CD4-positive, alpha-beta T cell treated with Interleukin-17A for 1 hour (primary cell): ENCODE measurements around the gene CCDC33.

Experiments used
- DNase-seq: peaks from one replicate; pipeline ENCODE4 v3.0.0-alpha.2; 2020

CCDC33 gene

DNA sequence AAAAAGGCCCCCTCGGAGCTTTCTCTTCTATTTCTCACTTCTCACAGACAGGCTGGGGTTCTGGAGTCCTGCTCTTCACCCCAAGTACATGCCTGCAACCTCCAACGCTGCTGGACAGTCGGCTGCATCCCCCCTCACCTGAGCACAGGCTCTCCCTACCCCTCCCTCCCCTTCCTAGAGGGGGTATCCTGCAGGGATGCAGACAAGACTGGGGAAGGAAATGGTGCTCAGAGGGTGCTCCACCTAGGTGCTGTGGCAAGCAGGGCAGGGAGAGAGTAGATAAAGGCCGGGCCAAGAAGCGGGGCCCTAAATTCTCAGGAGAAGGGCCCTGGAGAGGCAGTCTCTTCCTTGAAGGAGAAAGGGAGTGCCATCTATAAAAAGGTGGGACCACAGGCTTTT, 26.6 kb upstream of the CCDC33 start:
- no peak for DNase-seq

DNA sequence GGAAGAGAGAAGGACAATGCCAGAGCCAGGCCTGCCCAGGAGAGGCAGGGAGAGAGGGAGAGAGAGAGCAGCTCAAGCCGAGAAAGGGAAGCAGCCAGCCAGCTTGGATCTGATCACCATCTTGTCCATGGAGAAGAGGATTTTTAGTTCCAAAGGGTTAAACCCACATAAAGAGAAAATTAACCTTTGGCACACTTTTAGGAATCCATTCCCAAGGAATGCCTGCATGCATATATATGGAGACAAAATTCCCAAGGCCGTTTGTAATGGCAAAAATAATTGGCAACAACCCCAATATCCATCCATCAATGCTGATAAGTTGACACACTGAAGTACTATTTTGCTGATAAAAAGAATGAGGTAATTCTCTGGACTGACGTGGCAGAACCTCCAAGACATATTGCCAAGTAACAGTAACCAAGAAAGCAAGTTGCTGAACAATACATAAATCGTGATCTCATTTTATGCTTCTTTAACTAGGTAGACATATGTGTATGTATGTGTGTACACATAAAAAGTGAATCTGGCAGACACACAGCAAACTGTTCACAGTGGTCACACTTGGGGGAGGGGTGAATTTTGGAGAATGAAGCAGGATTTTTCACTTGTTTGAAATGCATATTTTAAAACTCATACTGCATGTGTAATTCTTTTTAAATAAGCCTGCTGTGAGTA, 26.0 kb upstream of the CCDC33 start:
- no peak for DNase-seq

DNA sequence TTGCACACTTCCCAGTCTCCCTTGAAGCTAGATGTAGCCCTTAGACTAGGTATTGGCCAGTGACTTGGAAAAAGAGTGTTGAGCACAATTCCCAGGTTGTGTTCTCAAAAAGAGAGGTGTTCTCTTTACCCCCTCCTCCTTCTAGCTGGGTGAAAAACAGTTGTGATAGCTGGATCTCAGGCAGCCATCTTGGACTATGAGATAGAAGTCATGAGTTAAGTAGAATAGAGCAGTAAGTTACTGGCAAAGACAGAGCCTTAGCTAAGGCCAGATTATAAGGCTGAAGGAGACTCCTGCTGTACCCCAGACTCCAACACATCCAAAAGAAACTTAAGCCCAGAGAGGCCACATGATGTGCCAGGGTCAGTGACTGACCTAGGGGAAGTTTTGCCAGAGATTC, 25.4 kb upstream of the CCDC33 start:
- no peak for DNase-seq

DNA sequence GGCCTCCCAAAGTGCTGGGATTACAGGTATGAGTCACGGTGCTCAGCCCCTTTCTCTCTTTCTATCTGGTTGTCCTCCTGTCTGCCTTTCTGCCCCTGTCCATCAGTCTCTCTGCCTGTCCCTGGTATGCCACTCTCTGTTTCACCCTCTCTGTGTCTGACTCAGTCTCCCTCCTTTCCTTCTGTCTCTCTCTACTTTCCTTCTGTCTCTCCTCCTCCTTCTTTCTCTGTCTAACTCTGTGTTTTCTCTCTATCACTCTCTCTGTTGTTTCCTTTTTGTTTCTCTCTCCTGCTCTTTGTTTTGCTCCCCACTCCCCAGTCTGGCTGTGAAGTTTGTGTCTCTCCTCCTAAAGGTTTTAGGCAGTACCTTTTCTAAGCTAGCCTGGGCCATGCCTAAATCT, 24.5 kb upstream of the CCDC33 start:
- no peak for DNase-seq

DNA sequence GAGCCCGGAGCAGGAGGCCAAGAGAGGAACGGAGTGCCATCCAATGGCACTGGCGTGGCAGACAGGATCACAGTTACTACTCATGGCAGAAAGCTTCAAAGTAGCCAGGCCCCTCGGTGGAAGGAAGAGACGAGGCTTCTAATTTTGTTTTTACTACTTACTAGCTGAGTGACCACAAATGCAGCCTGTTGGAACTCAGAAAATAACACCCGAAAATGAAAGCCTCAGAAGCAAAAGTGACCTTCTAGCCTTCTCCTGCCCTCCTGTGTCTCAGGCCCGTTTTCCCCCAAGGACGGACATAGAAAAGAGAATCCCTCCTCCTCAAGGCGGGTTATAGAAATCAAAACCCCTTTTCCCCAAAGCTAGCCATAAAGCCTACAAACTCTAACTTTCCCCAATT, 23.6 kb upstream of the CCDC33 start:
- DNase-seq = no peak

DNA sequence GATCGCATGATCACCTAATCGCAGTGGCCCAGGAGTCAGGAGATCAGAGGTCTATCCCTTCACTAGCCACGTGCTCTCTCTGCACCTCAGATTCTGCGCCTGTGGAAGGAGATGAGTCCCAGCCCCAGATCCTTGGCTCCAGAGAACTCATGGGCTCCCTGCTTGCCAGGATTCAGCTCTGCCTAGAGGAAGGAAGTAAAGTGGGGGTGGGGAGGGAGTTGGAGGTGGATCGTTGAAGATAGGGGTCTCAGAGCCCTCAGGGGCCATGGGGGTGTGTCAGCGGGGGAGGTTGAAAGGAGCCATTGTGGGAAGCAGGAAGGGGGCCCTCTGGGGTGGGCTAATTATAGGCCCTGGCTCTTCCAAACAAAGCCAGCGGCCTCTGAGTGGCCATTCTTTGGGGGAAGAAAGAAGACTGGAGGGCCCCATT, 22.3 kb upstream of the CCDC33 start:
- DNase-seq = no peak

DNA sequence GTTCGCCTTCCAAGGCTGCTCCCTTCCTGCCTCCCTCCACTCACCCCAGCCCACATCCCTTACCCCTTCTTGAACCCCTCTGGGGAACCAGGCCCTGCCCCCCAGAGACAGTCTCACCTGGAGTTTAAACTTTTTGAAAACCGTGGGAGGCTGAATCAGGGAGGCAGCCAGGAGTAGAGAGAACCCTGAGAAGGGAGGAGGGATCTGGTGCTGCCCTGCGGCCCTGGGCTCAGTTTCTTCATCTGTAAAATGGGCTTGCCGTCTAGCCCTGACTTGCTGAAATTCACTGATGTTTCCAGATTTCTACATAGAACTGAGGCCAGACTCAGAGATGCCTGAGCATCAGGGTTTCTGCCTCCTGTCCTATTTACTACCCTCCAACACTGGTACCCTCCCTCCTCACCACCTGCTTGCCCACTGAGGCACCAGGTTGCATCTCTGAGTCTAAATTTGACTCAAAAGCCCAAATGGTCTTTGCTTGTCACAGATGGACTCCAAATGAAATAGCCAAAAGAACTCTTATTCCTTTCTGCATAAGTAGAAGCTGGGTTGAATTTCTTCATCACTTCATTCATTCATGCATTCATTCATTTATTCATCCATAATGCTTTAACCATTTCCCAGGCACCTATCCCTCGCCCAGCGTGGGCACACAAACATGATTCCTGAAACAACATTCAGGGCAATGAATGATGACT, 21.7 kb upstream of the CCDC33 start:
- no peak for DNase-seq

DNA sequence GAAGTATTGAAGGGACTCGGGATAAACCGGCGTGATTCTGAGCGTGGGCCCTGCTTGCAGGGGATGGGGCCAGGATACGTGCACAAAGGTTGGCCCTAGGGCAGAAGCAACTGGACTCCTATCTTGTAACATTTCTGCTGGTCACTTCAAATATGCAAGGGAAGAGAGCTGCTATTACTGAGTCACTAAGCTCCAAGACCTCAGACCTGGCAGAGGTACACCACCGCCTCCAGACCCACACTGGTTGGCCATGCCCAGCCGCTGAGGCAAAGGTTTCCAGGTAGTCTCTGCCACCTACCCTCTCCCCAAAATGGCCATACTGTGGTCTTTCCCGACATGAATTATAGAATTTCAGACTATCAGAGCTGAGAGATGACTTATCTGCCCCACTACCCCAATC, 20.2 kb upstream of the CCDC33 start:
- no peak for DNase-seq

DNA sequence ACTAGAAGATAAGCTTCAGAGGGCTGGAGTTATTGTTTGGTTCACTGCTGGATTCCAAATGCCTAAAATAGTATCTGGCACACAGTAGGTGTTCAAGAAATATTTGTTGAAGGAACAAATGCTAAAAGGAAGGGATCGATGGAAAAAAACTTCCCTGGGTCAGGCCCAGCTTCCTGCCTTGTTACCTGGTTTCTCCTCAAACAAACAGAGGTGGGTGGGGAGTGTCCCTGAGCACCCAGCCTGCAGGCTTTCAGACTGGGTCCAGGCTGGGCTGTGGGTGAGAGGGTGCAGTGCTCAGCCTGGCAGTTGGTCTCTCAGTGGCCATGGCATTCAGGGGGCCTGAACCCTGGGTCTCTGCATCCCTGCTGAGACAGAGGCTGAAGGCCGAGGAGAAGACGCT, 19.2 kb upstream of the CCDC33 start:
- DNase-seq = no peak

DNA sequence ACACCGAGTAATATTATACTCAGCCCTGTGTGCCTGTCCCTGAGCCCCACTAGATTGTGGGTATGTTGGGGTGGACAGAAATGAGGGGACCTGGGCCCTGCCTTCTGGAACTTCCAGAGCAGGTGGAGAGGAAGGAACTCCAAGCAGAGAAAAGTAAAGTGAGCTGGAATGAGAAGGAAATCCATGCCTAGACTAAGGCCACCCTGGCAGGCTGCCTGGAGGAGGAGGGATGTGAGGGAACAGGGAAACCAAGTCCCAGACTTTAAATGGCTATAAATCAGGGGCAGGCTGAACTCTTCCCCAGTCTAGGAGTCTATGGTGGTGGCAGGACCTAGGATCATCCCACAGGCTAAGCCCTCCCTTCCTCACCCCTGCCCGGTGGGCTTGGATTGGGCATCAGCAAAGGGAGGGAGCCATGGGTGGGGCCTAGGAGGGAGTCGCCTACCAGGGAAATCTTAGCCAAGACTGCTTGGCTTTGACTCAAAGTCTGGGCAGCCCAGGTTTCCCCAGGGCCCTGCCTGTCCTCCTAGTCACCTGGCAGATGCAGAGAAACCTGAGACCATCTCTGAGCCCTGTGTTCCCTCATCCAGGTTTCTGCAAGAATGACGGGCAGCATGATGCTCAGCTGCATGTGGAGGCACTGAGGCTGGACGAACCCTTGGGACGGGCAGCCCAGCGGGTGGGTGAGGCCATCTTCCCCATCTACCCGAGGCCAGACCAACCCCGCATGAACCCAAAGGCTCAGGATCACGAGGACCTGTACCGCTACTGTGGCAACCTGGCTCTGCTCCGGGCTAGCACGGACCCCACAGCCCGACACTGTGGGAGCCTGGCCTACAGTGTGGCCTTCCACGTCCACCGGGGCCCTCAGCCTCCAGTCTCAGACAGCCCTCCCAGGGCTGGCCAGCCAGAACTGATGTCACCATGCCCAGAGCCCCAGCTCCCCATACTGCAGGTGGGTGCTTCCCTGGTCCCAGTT, 17.9 kb upstream of the CCDC33 start:
- DNase-seq = no peak

DNA sequence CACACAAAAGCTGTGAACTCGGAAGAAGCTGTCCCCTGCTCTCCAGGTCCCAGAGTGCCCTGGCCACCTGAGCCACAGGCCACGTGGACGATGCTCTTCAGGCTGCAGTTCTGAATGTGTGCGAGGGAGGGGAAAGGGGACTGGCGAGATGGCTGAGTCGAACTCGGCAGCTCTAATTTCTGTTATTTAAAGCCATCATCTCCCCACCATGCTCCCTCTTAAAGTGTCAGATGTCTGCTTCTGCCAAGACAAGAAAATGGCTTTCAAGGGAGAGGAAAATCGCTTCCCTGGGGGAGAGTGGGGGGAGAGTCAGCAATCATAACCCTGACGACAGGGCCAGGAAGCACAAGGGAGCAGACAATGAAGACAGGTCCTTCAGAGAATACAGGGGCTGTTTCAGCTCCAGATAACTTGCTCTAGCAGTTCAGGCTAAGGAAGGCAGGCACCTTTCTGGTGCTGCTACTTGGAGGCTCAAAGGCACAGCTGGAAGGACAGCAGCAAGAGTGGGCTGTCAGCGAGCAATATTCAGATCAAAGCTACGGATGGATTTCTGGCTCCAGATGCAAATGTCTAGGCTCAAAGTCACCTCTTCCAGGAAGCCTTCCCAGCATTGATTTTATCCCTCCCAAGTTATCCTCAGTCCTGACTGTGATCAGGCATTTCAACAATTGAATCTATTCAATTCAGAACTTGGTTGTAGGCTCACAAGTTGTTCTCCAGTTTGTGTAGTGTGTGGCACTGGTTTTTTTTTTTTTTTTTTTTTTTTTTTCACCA, 15.5 kb upstream of the CCDC33 start:
- DNase-seq = no peak

DNA sequence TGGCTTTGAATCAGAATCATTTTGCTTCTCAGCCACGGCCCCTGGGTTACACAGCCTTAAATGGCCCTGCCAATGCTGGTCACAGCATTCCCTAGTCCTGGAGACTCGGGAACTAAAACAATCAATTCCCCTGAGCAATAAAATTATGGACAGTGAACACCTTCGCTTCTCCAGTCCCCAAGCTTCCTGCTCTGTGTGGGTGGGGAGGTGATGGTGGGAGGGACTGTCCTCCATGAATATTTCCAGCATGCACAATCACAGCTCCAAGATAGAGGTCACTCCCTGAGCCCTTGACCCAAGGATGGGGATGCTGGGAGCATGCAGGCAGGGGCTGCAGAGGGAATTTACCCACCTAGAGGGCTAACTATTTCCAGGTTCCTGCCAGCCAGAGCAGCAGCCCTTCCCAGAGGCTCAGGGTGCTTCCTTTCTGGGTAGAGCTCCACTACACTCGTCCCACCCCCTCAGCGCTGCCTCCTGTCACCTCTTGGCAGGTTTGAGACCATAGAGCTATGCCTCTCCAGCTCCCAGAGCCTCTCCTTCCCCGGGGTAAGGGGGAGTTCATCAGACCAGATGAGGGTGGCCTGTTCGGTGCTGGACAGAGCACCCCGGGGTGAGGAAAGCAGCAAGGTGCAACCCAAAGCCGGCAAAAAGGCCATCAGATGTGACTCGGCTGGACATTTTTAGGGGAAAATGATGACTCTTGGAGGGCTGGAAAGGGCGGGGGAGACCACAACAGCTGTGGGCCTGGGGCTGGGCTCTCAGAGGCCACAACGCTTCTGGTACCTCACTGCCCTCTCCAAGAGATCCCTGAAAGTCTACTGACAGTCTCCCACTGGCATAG, 14.5 kb upstream of the CCDC33 start:
- no peak for DNase-seq

DNA sequence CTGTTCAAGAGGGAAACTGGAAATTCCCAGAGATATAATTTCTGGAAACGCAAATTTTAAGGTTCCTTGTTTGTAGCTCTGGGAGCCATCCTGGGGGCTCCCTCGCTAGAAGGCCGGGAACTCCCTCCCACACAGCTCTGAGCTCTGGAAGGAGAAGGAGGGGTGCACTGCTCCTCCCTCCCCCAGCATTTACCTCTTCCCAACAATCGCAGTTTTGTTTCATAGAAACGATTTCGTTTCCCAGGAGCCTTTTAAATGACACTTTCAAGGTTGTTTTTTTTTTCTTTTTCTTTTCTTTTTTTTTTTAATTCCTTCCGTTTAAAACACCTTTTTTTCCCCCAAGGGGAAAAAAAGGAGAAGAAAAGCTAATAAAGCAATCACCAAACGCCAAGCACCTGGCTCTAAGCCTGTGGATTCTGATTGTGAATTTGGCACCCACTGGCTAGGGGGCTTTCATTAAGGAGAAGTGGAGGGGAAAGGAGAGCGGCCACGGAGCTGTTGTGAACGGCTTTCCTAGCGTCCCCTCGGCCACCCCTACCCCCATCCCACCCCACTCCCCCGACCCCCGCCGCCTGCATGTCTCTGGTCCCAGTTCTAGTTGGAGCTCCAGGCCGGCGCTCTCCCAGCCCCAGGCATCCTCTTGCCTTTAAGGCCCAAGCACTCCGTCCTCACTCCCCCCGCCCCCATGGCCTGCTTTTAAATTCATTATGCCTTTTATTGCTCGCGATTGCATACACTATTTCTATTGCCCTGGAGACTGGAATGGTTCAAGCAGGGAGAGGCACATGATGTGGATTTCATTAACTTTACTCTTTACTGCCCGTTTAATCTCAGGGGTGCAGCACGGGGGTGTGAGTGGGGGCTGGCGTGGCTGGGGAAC, 13.6 kb upstream of the CCDC33 start:
- no peak for DNase-seq

DNA sequence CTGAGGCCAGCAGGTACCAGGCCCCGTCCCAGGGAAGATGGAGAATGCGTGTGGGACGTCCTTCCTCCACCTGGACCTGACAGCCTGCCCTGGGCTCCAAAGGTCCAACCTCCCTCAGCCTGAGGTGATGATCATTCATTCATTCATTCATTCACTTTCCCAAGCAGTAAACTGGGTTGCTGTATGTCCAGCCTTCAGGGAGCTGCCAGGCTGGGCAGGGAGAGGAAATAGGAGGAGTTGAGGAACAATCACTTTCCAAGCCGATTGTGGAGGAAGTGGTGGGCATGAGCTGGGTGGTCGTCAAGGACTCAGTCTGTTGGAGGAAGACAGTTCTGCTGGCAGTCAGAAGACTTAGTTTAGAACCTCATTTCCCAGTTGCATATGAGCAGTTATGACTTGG, 10.2 kb upstream of the CCDC33 start:
- DNase-seq = no peak

DNA sequence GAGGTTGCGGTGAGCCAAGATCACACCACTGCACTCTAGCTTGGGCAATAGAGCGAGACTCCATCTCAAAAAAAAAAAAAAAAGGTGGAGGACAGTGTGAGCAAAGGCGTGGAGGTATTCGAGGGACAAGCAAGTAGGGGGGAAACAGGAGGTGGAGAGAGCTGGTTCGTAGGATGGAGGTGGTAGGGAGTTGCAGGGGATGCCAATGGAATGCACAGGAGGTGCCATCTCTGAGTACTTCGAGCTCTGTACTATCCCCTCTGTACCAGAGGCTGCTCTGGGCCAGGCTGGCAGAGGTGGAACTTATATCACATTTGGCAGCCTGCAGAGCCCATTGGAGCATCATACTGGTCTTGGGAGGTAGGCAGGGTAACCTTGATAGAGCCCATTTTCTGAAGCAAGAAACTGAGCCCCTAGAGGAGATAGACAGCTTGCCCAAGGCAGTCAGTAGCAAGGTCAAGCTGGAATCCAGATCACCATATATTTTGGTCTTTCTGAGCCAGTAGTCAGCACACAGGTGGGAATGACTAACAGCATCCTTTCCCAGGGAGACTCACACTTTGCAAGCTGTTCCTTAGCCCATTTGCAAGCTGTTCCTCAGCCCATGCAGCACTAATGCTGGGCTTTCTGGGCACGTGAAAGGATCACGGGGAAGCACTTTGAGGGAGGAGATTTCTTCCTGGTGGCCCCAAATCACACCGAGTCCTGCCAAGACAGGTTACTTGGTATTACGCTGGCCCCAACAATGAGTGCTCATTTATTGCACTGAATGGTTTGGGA, 9.2 kb upstream of the CCDC33 start:
- no peak for DNase-seq

DNA sequence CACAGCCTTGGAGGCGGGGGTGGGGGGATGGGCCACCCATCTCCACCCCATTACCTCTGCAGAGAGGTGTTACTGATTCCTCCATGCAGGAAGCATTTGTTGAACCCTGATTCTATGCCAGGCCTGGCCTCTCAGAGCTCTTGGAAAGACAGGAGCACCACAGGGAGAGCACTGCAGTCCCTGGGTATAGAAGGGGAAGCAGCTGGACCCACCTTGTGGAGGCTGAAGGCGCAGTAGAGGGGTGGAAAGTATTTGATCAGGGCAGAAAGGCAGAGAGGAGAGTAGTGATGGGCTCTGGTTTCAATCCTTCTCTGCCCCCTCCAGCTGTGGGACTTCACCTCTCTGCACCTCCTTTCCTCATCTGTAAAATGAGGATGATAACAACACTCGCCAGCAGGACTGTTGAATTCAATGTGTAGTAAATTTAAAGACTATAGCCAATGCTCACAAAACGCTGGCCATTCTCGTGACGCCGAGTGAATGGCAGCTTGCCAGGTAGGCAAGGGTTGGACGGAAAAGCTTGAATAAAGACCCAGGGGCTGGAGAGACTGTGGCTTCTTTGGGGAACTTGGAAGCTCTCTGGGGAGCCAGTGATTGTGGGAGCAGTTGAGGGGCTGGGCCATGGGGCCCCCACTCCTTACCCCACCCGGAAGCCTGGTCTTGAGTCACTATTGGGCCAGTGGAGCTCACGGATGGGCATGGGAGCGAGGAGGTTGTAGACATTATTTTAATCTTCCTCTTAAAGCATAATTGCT, 8.0 kb upstream of the CCDC33 start:
- no peak for DNase-seq

DNA sequence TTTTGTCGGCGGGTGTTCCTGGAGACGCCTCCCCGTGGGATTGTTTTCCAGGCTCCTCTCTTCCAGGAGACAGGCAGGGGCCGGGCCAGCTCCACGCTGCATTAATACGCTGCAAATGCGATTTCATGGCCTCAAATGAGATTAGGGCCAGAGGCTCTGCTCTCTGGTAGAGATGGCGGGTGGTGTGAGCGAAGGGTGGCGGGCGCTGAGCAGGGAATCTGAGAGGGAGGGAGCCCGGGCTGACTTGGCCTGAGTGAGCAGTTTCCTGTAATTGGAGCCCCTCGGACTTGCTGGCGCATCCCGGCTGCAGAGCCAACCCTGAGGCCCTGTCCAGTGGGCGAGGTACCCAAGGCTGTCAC, 7.4 kb upstream of the CCDC33 start:
- DNase-seq = no peak

DNA sequence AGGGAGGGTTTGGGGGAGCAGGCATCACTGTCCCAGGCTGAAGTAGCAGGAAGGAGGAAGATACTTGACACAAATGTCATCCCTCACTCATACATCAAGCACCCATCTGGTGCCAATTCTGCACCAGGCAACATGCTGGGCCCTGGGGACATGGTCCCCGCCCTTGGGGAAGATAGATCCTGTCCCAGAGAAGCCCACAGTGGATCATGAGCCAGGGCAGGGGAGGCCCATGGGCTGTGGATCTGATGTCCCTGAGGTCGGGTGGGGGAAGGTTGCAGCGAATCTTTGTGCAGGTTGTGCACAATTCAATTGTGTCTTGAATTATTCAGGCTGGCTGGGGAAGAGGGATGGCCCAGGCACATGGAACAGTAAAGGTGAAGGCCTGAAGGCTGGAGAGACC, 6.4 kb upstream of the CCDC33 start:
- DNase-seq = no peak

DNA sequence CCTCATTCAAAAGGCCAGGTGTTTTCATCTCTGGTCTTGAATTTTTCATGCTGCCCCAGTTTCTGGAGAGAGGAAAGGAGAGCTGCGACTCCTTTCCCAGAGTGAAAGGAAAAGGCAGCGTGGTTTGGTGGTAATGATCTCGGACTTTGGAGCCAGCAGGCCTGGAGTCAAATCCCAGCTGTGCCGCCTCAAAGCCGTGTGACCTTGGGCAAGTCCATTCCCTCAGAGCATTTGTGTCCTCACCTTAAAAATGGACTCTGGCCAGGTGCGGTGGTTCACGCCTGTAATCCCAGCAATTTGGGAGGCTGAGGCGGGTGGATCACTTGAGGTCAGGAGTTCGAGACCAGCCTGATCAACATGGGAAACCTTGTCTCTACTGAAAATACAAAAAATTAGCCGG, 4.7 kb upstream of the CCDC33 start:
- no peak for DNase-seq
